Ovary (tissue), 9 donors: Measurements from ENCODE around the gene KIAA1614. TPM values are rescaled to one million over a fixed set of nuclear protein-coding genes. Genes with fewer than 3 reads are reported as not detected.

Experiments
- DNase-seq, 5 donors: peaks; one replicate each; pipeline ENCODE4 v3.0.0-alpha.2; 2019 to 2020
- H3K27ac ChIP-seq, 2 donors: fragments of 200-600 bp; one replicate each; pipeline versions ENCODE4 v1.5.1 to v1.8.0; 2019 to 2022
- H3K27me3 ChIP-seq: fragments of 200-600 bp; one replicate; pipeline ENCODE4 v1.8.0; 2022
- H3K36me3 ChIP-seq: fragments of 200-600 bp; sonication (generic); one replicate; pipeline ENCODE4 v1.5.1; 2019
- H3K4me1 ChIP-seq: one replicate; pipeline ENCODE4 v1.8.1; 2013; ENCODE audit warnings: mild to moderate bottlenecking, moderate library complexity; ENCODE audit not compliant: insufficient read depth
- H3K4me3 ChIP-seq: fragments of 200-600 bp; sonication (generic); one replicate; pipeline ENCODE4 v1.5.1; 2017
- H3K9me3 ChIP-seq, 2 donors: fragments of 200-600 bp in 1 of 2; sonication (generic) in 1 of 2; one replicate each; pipeline versions ENCODE4 v1.5.1 to v1.8.1; 2013 to 2019; ENCODE audit warnings: mild to moderate bottlenecking in 1 of 2, moderate library complexity in 1 of 2
- EP300 ChIP-seq: sonication (generic); formaldehyde crosslinking; IDR thresholded peaks from one replicate; pipeline ENCODE4 v1.6.1; 2017; ENCODE audit warnings: antibody characterized with exemption
- POLR2A ChIP-seq: fragments of 450-650 bp; IDR thresholded peaks from one replicate; pipeline ENCODE4 v1.6.1; 2017; ENCODE audit warnings: antibody characterized with exemption, mild to moderate bottlenecking, moderate library complexity
- WGBS, 3 donors: extraction: QIAGEN DNeasy Blood & Tissue Kit in 1 of 3; methylation state at CpG; one replicate each; pipeline versions ENCODE4 v1.1.5 to v1.1.7; 2013 to 2017; 5-methylcytosine and 5-hydroxymethylcytosine counted together
- intact Hi-C, 4 donors: fragments of 100-400 bp; cut with DNase I; formaldehyde crosslinking; loops; one replicate each; pipeline versions ENCODE4 v1.11.0 to v1.15.1; 2022 to 2023
- polyA plus RNA-seq, 2 donors: library from polyadenylated mRNA; stranded (reverse); fragments of 200-250 nt in 1 of 2; fragments of 350-450 nt in 1 of 2; fragmentation: Illumina TruSeq in 1 of 2; extraction: RNeasy Lipid Tissue Mini Kit (QIAGEN cat#74804) in 1 of 2; gene quantifications; one replicate each; pipeline ENCODE4 v1.2.3, GENCODE V29; 2013 to 2014
- total RNA-seq, 7 donors: library from RNA; depleted of rRNA in 2 of 7; stranded (reverse); fragments of >200 nt in 2 of 7; fragmentation: NEBNext Ultra II Directional in 3 of 7; extraction: Animal tissue kit (Norgen Biotek cat#: 25700) in 3 of 7; gene quantifications; one replicate each; pipeline versions ENCODE4 v1.1.0 to v1.2.4, GENCODE V29; 2016 to 2023
- TF ChIP-seq, protein P1 (sequence below), 3 donors: fragments of 450-650 bp in 2 of 3; fragments of 200-600 bp in 1 of 3; IDR thresholded peaks; one replicate each; pipeline versions ENCODE4 v1.5.1 to v1.8.0; 2016 to 2022; ENCODE audit warnings: antibody characterized with exemption in 3 of 3, mild to moderate bottlenecking in 1 of 3
- donor health status: DM: no; HTN: no; CAD: no; lungs with moderate emphysema.
- donor health status: DM: no; HTN: no; CAD: no.
- donor health status: Bipolar disorder and iron deficiency.
- donor health status: DM: yes; HTN: yes; CAD: no.
- donor health status: DM: no; HTN: no; CAD: no.
- donor health status: DM: yes; HTN: yes; CAD: no.

The KIAA1614 gene
- total and polyA plus RNA-seq, 9 donors: 1.1 to 15.1 (median 10.5) TPM

DNA sequence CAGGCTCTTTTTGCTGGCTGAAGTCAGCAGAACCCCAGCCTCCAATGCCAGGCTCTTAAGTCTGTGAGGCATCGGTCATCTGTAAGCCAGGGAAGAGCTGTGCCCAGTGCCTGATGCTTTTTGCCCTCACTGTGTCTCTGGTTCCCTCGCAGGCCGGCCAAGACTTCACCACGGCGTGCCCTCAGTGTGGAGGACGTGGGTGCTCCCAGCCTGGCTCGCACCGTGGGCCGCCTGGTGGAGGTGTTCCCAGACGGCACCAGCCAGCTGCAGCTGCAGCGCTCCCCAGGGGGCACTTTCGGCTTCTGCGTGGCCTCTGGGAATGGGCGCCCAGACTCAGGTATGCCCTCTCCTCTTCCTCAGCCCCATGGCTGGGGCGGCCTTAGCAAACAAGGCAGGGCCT, 32.5 kb downstream of the KIAA1614 start:
- no peak for DNase-seq
- Histone ChIP-seq H3K27me3 (no peaks in the 10 kb centered on the region), H3K9me3 (no peaks in the 10 kb centered on the region), H3K27ac (no peak overlapping the region), H3K4me3 (no peak overlapping the region), H3K36me3 (no peaks in the 10 kb centered on the region), H3K4me1 (peaks cover 3% of the 10 kb centered on the region)
- WGBS, 3 donors: 94 to 96% (median 95%) methylated on average over 8 to 15 of the region's 15 CpGs
- TF ChIP-seq EP300: no peak
- TF ChIP-seq, protein P1, sequence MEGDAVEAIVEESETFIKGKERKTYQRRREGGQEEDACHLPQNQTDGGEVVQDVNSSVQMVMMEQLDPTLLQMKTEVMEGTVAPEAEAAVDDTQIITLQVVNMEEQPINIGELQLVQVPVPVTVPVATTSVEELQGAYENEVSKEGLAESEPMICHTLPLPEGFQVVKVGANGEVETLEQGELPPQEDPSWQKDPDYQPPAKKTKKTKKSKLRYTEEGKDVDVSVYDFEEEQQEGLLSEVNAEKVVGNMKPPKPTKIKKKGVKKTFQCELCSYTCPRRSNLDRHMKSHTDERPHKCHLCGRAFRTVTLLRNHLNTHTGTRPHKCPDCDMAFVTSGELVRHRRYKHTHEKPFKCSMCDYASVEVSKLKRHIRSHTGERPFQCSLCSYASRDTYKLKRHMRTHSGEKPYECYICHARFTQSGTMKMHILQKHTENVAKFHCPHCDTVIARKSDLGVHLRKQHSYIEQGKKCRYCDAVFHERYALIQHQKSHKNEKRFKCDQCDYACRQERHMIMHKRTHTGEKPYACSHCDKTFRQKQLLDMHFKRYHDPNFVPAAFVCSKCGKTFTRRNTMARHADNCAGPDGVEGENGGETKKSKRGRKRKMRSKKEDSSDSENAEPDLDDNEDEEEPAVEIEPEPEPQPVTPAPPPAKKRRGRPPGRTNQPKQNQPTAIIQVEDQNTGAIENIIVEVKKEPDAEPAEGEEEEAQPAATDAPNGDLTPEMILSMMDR (IDR thresholded peaks at IDR 0.05): no peak
- intact Hi-C loops: no loop called here

GRCh38 chr1:180945551-180945950, 32.9 kb downstream of the KIAA1614 start:
- 89 to 95% (median 95%) methylated on average over 8 of the region's 8 CpGs for WGBS, 3 donors
- H3K4me1 ChIP-seq: peaks cover 3% of the 10 kb centered on the region
- no peaks in the 10 kb centered on the region for H3K36me3 ChIP-seq

DNA sequence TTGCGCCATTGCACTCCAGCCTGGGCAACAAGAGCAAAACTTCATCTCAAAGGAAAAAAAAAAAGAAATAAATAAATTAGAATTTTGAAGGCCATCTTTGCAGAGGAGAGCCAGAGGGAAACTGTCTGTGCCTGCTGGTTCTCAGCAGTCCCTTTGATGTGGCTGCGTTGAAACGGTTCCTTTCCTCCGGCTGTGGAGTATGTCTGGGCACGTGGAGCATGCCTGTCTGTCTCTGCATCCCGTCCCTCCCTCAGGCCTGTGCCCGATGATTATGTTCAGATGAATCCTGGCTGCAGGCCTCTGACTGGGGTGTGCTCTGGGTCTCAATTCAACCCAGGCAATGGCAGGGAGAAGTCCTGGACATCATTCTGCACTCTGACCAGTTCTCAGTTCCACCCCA, 33.4 kb downstream of the KIAA1614 start:
- H3K27ac ChIP-seq: no peak overlapping the region
- H3K9me3 ChIP-seq: no peaks in the 10 kb centered on the region
- peaks cover 3% of the 10 kb centered on the region for H3K4me1 ChIP-seq
- TF ChIP-seq, protein P1 (IDR thresholded peaks at IDR 0.05): no peak
- no peak for TF ChIP-seq EP300
- TF ChIP-seq POLR2A: no peak
- H3K27me3 ChIP-seq: no peaks in the 10 kb centered on the region
- no peaks in the 10 kb centered on the region for H3K36me3 ChIP-seq
- DNase-seq: no peak
- intact Hi-C loops: no loop called here
- 28 to 64% (median 52%) methylated on average over 7 of the region's 7 CpGs for WGBS, 3 donors
- no peak overlapping the region for H3K4me3 ChIP-seq

More at GRCh38 chr1:180945551-180945950, 32.9 kb downstream of the KIAA1614 start:
- intact Hi-C loops: no loop called here
- no peak for TF ChIP-seq EP300
- TF ChIP-seq POLR2A: no peak
- TF ChIP-seq, protein P1 (IDR thresholded peaks at IDR 0.05): no peak
- Histone ChIP-seq H3K9me3 (no peaks in the 10 kb centered on the region), H3K4me3 (no peak overlapping the region), H3K27ac (no peak overlapping the region), H3K27me3 (no peaks in the 10 kb centered on the region)
- no peak for DNase-seq

GRCh38 chr1:180946541-180947498, 34.1 kb downstream of the KIAA1614 start:
- H3K4me1 ChIP-seq: peaks cover 3% of the 10 kb centered on the region
- H3K27ac ChIP-seq: no peak overlapping the region
- WGBS, 3 donors: 83 to 86% (median 84%) methylated on average over 18 of the region's 18 CpGs
- no peaks in the 10 kb centered on the region for H3K9me3 ChIP-seq
- no peak overlapping the region for H3K4me3 ChIP-seq
- no peaks in the 10 kb centered on the region for H3K27me3 ChIP-seq
- H3K36me3 ChIP-seq: no peaks in the 10 kb centered on the region
- TF ChIP-seq POLR2A: no peak
- TF ChIP-seq, protein P1 (IDR thresholded peaks at IDR 0.05): no peak
- no peak for TF ChIP-seq EP300
- no peak for DNase-seq
- intact Hi-C loops: no loop called here
